Measurements from ENCODE around the gene PDZRN4. TPM values are rescaled to one million over a fixed set of nuclear protein-coding genes. Genes with fewer than 3 reads are reported as not detected.
A peak's percentile ranks its signal among the peaks of the same experiment; 100 is the strongest.
"Not testable (repeated sequence)": the region's sequence is repeated elsewhere in the genome, so short reads cannot be mapped to it uniquely, and the experiment has no call there.

The PDZRN4 gene
- total RNA-seq, 1 donor from 2014 or later, result 0.24 TPM

GRCh38 chr12:41287500-41288141, 99.5 kb downstream of the PDZRN4 start:
- ATAC-seq, result no peak

GRCh38 chr12:41288142-41288811, 100.2 kb downstream of the PDZRN4 start:
- ATAC-seq, result no peak

GRCh38 chr12:41289501-41289900, 101.4 kb downstream of the PDZRN4 start:
- ATAC-seq, result no peak

GRCh38 chr12:41293011-41293410, 104.9 kb downstream of the PDZRN4 start:
- ATAC-seq, result peak; percentile 94

- no peak for ATAC-seq
Observed at GRCh38 chr12:41293461-41293860, 105.3 kb downstream of the PDZRN4 start.

GRCh38 chr12:41302979-41303403, 114.9 kb downstream of the PDZRN4 start:
- no peak for ATAC-seq

GRCh38 chr12:41304526-41304925, 116.4 kb downstream of the PDZRN4 start:
- no peak for ATAC-seq

- no peak for ATAC-seq
Observed at GRCh38 chr12:41310367-41310766, 122.2 kb downstream of the PDZRN4 start.

GRCh38 chr12:41311883-41312282, 123.8 kb downstream of the PDZRN4 start:
- no peak for ATAC-seq

GRCh38 chr12:41312451-41312850, 124.3 kb downstream of the PDZRN4 start:
- ATAC-seq, result not testable (repeated sequence)

- no peak for ATAC-seq
Observed at GRCh38 chr12:41325336-41325735, 137.2 kb downstream of the PDZRN4 start.

- no peak for ATAC-seq
Observed at GRCh38 chr12:41327096-41327895, 139.2 kb downstream of the PDZRN4 start.

- ATAC-seq, result no peak
Observed at GRCh38 chr12:41333974-41334373, 145.9 kb downstream of the PDZRN4 start.

GRCh38 chr12:41334390-41334789, 146.3 kb downstream of the PDZRN4 start:
- no peak for ATAC-seq

- ATAC-seq, result no peak
Observed at GRCh38 chr12:41336041-41336549, 148.0 kb downstream of the PDZRN4 start.

GRCh38 chr12:41339784-41340183, 151.7 kb downstream of the PDZRN4 start:
- no peak for ATAC-seq

- no peak for ATAC-seq
Observed at GRCh38 chr12:41344776-41345470, 156.8 kb downstream of the PDZRN4 start.

GRCh38 chr12:41348198-41348597, 160.1 kb downstream of the PDZRN4 start:
- ATAC-seq, result no peak

GRCh38 chr12:41356181-41356580, 168.1 kb downstream of the PDZRN4 start:
- ATAC-seq, result no peak

- no peak for ATAC-seq
Observed at GRCh38 chr12:41361738-41362137, 173.6 kb downstream of the PDZRN4 start.

GRCh38 chr12:41362510-41362909, 174.4 kb downstream of the PDZRN4 start:
- no peak for ATAC-seq

GRCh38 chr12:41362931-41363330, 174.8 kb downstream of the PDZRN4 start:
- no peak for ATAC-seq

- ATAC-seq, result no peak
Observed at GRCh38 chr12:41364211-41364610, 176.1 kb downstream of the PDZRN4 start.
